Epithelial cell of esophagus (primary cell): ENCODE results near the gene SHISA6.

ENCODE experiments used
- DNase-seq: peaks from one replicate; pipeline ENCODE4 v3.0.0; 2010; ENCODE audit warnings: low read depth
- H3K4me3 ChIP-seq: 2 replicates; pipeline ENCODE4 v1.5.1; 2011; ENCODE audit warnings: mild to moderate bottlenecking, low read length, control low read depth
- CTCF ChIP-seq: IDR thresholded peaks from 2 replicates; pipeline ENCODE4 v1.5.1; 2011; ENCODE audit warnings: low read depth, mild to moderate bottlenecking, low read length, control low read depth, inconsistent platforms; ENCODE audit not compliant: insufficient read depth; ENCODE audit errors: missing control alignments

SHISA6 gene

GRCh38 chr17:11276486-11276885 is 35.5 kb downstream of the SHISA6 start:
- no peak overlapping the region for H3K4me3 ChIP-seq
- TF ChIP-seq CTCF = no peak
- DNase-seq = no peak

DNA sequence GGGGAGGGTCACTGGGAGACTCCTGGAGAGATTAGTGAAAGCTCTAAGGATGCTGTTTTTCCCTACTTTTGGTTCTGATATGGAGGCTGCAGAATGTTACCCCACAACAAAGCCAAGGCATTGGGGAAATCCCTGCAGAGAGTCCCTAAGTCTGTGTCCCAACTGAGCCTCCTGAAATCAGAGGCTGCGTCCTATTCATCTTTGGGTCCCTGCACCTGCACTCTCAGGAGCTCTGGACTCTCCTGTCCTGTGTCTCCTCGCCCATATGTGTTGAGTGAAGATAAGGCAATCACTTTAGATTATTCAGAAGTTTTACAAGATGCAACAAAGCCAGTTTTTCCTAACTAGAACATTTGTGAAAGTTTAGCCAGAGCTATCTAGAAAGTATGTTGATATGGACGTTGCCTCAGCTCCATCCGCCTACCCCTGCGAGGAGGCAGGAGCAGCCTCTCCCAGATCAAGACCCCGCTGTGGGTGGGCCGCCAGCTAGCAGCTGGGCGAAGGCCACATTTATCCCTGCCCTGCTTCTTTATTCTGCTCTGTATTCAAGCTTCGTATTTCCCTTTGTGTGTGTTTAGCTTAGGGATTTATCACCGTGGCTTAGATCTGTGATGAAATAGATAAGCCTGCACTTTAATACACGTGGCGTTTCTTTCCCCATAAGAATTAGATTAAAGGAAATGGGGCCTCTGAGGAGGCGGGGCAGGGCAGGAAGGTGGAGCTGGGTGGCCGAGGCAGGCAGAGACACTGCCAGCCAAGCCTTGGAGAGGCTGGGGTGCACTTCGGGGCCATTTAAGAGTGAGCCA is 37.4 kb downstream of the SHISA6 start:
- no peak for DNase-seq
- H3K4me3 ChIP-seq = no peak overlapping the region
- TF ChIP-seq CTCF = no peak

DNA sequence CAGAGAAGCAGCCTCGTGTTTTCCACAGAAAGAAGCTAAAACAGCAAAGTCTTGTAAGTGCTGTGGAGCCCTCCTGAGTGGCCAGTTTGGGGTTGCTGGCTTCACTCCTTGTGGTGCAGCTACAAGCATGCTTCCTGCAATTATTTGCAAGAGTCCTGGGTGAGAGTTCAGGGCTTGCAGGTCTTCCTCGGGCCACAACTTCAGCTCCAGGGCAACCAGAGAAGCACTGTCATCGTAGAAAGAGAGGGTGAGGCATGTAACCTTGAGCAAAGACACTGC is 37.9 kb downstream of the SHISA6 start:
- no peak for TF ChIP-seq CTCF
- DNase-seq = no peak
- no peak overlapping the region for H3K4me3 ChIP-seq

GRCh38 chr17:11279776-11280344 is 38.8 kb downstream of the SHISA6 start:
- DNase-seq = no peak
- H3K4me3 ChIP-seq = no peak overlapping the region
- no peak for TF ChIP-seq CTCF

- no peak for DNase-seq
- no peak for TF ChIP-seq CTCF
- H3K4me3 ChIP-seq = no peak overlapping the region
Measured at GRCh38 chr17:11282586-11282985, 41.6 kb downstream of the SHISA6 start.

- TF ChIP-seq CTCF = no peak
- no peak for DNase-seq
- H3K4me3 ChIP-seq = no peak overlapping the region
Measured at GRCh38 chr17:11284811-11285210, 43.8 kb downstream of the SHISA6 start.

- no peak for DNase-seq
- no peak for TF ChIP-seq CTCF
- H3K4me3 ChIP-seq = no peak overlapping the region
Measured at GRCh38 chr17:11285946-11286345, 44.9 kb downstream of the SHISA6 start.
